GM10266 (cell line): ENCODE data around the gene PCSK6.
A peak's percentile ranks its signal among the peaks of the same experiment; 100 is the strongest.

Source experiments
- DNase-seq: peaks from one replicate; pipeline ENCODE4 v3.0.0; 2012; ENCODE audit errors: extremely low spot score
- CTCF ChIP-seq: IDR thresholded peaks from 2 replicates; pipeline ENCODE4 v1.5.1; 2012; ENCODE audit warnings: mild to moderate bottlenecking, low read depth; ENCODE audit not compliant: control insufficient read depth, insufficient read depth; ENCODE audit errors: missing control alignments

PCSK6 gene

GRCh38 chr15:101325263-101326025, 164.1 kb downstream of the PCSK6 start:
- DNase-seq, result no peak
- TF ChIP-seq CTCF, result no peak

GRCh38 chr15:101324524-101325177, 164.9 kb downstream of the PCSK6 start:
- DNase-seq, result no peak
- no peak for TF ChIP-seq CTCF

GRCh38 chr15:101323793-101324523, 165.5 kb downstream of the PCSK6 start:
- TF ChIP-seq CTCF, result no peak
- no peak for DNase-seq

- TF ChIP-seq CTCF, result no peak
- no peak for DNase-seq
These were observed 166.5 kb downstream of the PCSK6 start for GRCh38 chr15:101322854-101323477.

GRCh38 chr15:101322016-101322695, 167.4 kb downstream of the PCSK6 start:
- no peak for TF ChIP-seq CTCF

GRCh38 chr15:101320501-101321052, 168.9 kb downstream of the PCSK6 start:
- peak; percentile 70 for DNase-seq
- TF ChIP-seq CTCF, result peak; percentile 28

More at GRCh38 chr15:101322016-101322695, 167.4 kb downstream of the PCSK6 start:
- no peak for DNase-seq
